GM12892 (cell line): ENCODE results near the gene S100A7A.

Experiments used
- POLR2A ChIP-seq: IDR thresholded peaks from 2 replicates; pipeline ENCODE4 v1.6.1; 2011; ENCODE audit warnings: low read depth, low read length, control low read depth
- POLR2AphosphoS5 ChIP-seq: IDR thresholded peaks from 2 replicates; pipeline ENCODE4 v1.6.1; 2011; ENCODE audit warnings: low read depth, low read length, control low read depth
- TAF1 ChIP-seq: IDR thresholded peaks from 2 replicates; pipeline ENCODE4 v1.6.1; 2011; ENCODE audit warnings: low read depth, mild to moderate bottlenecking, control low read depth, low read length, borderline replicate concordance

DNA sequence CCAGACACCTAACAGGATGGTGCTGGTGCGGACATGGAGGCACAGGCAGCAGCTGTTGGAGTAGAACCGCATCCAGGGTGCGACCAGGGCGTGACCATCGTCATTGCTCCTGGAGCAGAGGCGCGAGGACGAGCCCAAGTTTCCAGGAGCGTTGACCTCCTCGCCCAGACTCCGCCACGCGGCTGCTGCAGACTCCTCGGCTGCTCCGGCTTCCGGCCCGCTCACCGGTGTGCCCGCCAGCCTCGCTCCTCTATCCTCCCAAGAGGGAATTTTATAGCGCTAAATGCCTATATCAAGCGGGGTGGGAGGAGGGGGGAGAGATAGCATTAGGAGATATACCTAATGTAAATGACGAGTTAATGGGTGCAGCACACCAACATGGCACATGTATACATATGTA, 35.6 kb upstream of the S100A7A start:
- TF ChIP-seq POLR2A (no peak), POLR2AphosphoS5 (no peak), TAF1 (no peak)
